CD4-positive, CD25-positive, alpha-beta regulatory T cell (primary cell): ENCODE data around the gene ATRX. TPM values are rescaled to one million over a fixed set of nuclear protein-coding genes. Genes with fewer than 3 reads are reported as not detected.
"Not testable (repeated sequence)": the region's sequence is repeated elsewhere in the genome, so short reads cannot be mapped to it uniquely, and the experiment has no call there.

Experiments
- ATAC-seq, 2 donors: fragments of 150-1000 bp; cut with Tn5 transposase; one replicate each; pipeline ENCODE4 v1.10.0; 2021; ENCODE audit warnings: low read depth in 2 of 2, moderate number of reproducible peaks in 2 of 2, moderate library complexity in 1 of 2
- DNase-seq, 3 donors: peaks; one replicate each; pipeline versions ENCODE4 v3.0.0 to v3.0.0-alpha.2; 2012 to 2022; ENCODE audit warnings: mixed read lengths in 1 of 3
- H3K27ac ChIP-seq: one replicate; pipeline ENCODE4 v1.7.0; 2013; ENCODE audit warnings: mild to moderate bottlenecking, low read length; ENCODE audit not compliant: insufficient read depth, poor library complexity, severe bottlenecking
- H3K27me3 ChIP-seq: one replicate; pipeline ENCODE4 v1.7.0; 2013; ENCODE audit warnings: low read length; ENCODE audit not compliant: control insufficient read depth, insufficient read depth
- H3K36me3 ChIP-seq: one replicate; pipeline ENCODE4 v1.7.0; 2013; ENCODE audit warnings: mild to moderate bottlenecking, low read length, moderate library complexity; ENCODE audit not compliant: control insufficient read depth, insufficient read depth
- H3K4me1 ChIP-seq: 2 replicates; pipeline ENCODE4 v1.7.0; 2013; ENCODE audit warnings: mild to moderate bottlenecking, low read length; ENCODE audit not compliant: insufficient read depth, control insufficient read depth, poor library complexity, severe bottlenecking
- H3K4me3 ChIP-seq: one replicate; pipeline ENCODE4 v1.7.0; 2013; ENCODE audit warnings: low read depth, mild to moderate bottlenecking, low read length, moderate library complexity
- H3K9me3 ChIP-seq, 2 experiments: 1 replicate in 1 of 2; 2 replicates in 1 of 2; pipeline ENCODE4 v1.7.0; 2013; ENCODE audit warnings: low read length in 2 of 2, mild to moderate bottlenecking in 1 of 2, moderate library complexity in 1 of 2; ENCODE audit not compliant: control insufficient read depth in 2 of 2
- H3K27ac Mint-ChIP-seq, 3 donors: one replicate each; pipeline ENCODE4 v1.8.0; 2020 to 2022; ENCODE audit warnings: mild to moderate bottlenecking in 3 of 3, mixed read lengths in 3 of 3, moderate library complexity in 2 of 3
- H3K27me3 Mint-ChIP-seq: one replicate; pipeline ENCODE4 v1.8.0; 2022; ENCODE audit warnings: mild to moderate bottlenecking, mixed read lengths
- H3K36me3 Mint-ChIP-seq: one replicate; pipeline ENCODE4 v1.8.0; 2020; ENCODE audit warnings: mixed read lengths
- H3K4me1 Mint-ChIP-seq, 4 donors: one replicate each; pipeline ENCODE4 v1.8.0; 2020 to 2022; ENCODE audit warnings: mixed read lengths in 4 of 4, mild to moderate bottlenecking in 1 of 4
- H3K4me3 Mint-ChIP-seq, 4 donors: one replicate each; pipeline ENCODE4 v1.8.0; 2020 to 2022; ENCODE audit warnings: mild to moderate bottlenecking in 4 of 4, mixed read lengths in 4 of 4, moderate library complexity in 3 of 4
- H3K9me3 Mint-ChIP-seq, 7 donors: one replicate each; pipeline ENCODE4 v1.8.0; 2020 to 2022; ENCODE audit warnings: mixed read lengths in 7 of 7, mild to moderate bottlenecking in 3 of 7, moderate library complexity in 2 of 7
- polyA plus RNA-seq, 4 donors: library from polyadenylated mRNA; unstranded; fragments of 300-500 nt; fragmentation: Illumina TruSeq; gene quantifications; one replicate each; pipeline ENCODE4 v1.2.3, GENCODE V29; 2021
- total RNA-seq: library from RNA; stranded (reverse); gene quantifications from one replicate; pipeline ENCODE4 v1.2.3, GENCODE V29; 2022

ATRX gene
- total and polyA plus RNA-seq, 5 donors from 2014 or later, result 35.2 to 175 (median 46.0) TPM

DNA sequence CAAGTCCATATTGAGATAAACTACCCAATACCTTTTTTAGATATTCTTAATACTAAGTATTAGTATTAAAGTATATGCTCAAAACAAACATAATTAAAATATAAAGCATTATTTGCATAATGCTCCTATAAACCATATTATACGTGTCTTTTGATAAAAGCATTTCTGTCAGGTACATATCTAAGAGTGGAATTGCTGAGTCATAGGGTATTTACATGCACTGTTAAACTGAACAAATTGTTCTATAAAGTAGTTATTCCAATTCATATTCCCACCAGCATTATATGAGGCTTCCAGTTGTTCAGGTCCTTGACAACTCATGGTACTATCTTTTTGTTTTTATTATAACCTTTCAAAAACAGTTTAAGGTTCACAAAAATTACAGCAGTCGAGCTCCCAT lies 224.6 kb downstream of the ATRX start:
- Histone ChIP-seq H3K36me3 (peaks cover 16% of the 10 kb centered on the region), H3K27me3 (no peaks in the 10 kb centered on the region), H3K9me3 (no peaks in the 10 kb centered on the region), H3K27ac (no peak overlapping the region), H3K4me1 (no peaks in the 10 kb centered on the region), H3K4me3 (no peak overlapping the region)
- Mint-ChIP-seq H3K9me3 (peaks cover 0 to 2% (median 0%) of the 10 kb centered on the region in 7 donors), H3K4me1 (peaks cover 0 to 10% (median 7%) of the 10 kb centered on the region in 4 donors), H3K4me3 (no peak overlapping the region), H3K27me3 (no peaks in the 10 kb centered on the region), H3K27ac (no peak overlapping the region), H3K36me3 (peaks cover 22% of the 10 kb centered on the region)
- DNase-seq, result no peak
- ATAC-seq, result no peak

DNA sequence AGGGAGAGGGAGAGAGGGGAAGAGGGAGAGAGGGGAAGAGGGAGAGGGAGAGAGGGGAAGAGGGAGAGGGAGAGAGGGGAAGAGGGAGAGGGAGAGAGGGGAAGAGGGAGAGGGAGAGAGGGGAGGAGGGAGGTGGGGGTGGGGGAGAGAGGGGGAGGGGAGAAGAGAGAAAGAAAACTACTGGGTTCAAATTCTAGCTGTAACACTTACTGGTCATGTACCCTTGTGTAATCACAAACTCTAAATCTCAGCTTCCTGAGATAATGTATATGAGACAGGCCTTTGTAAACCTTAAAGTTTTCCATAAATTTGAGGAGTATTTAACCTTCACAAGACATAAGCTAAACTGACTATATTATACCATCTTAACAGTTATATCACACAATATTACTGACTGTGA lies 229.7 kb downstream of the ATRX start:
- DNase-seq (no peak), ATAC-seq (no peak)
- Mint-ChIP-seq H3K27ac (no peak overlapping the region), H3K36me3 (peaks cover 30% of the 10 kb centered on the region), H3K4me3 (no peak overlapping the region), H3K27me3 (no peaks in the 10 kb centered on the region), H3K4me1 (peaks cover 0 to 5% (median 3%) of the 10 kb centered on the region in 4 donors), H3K9me3 (peaks cover 0 to 5% (median 0%) of the 10 kb centered on the region in 7 donors)
- Histone ChIP-seq H3K9me3 (no peaks in the 10 kb centered on the region), H3K4me3 (no peak overlapping the region), H3K27ac (no peak overlapping the region), H3K27me3 (no peaks in the 10 kb centered on the region), H3K4me1 (no peaks in the 10 kb centered on the region), H3K36me3 (peaks cover 10% of the 10 kb centered on the region)

DNA sequence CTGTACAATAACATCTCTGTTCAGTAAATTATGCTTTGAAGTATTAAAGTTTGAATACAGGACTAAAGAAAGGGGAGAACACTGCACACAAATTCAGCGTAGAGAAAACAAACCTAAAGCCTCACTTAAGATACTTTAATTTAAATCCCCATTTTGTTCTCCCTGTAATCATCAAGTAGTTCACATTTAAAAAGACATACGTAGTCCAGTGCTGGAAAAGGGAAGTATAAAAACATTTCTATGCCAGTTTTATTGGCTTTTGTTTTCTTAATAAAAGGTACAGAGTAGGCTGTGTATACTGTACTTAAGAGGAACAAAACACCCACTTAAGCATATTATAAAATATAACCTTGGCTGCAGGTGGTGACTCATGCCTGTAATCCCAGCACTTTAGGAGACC lies 237.3 kb downstream of the ATRX start:
- Histone ChIP-seq H3K27me3 (no peaks in the 10 kb centered on the region), H3K36me3 (peaks cover 9% of the 10 kb centered on the region), H3K4me3 (no peak overlapping the region), H3K9me3 (no peaks in the 10 kb centered on the region), H3K4me1 (no peaks in the 10 kb centered on the region), H3K27ac (no peak overlapping the region)
- peaks cover 0 to 8% (median 0%) of the 10 kb centered on the region in 4 donors for H3K4me1 Mint-ChIP-seq
- H3K27ac Mint-ChIP-seq, result no peak overlapping the region
- no peak for DNase-seq
- peaks cover 26% of the 10 kb centered on the region for H3K36me3 Mint-ChIP-seq
- no peak overlapping the region for H3K4me3 Mint-ChIP-seq
- peaks cover 0 to 9% (median 0%) of the 10 kb centered on the region in 7 donors for H3K9me3 Mint-ChIP-seq
- no peaks in the 10 kb centered on the region for H3K27me3 Mint-ChIP-seq
- no peak for ATAC-seq

DNA sequence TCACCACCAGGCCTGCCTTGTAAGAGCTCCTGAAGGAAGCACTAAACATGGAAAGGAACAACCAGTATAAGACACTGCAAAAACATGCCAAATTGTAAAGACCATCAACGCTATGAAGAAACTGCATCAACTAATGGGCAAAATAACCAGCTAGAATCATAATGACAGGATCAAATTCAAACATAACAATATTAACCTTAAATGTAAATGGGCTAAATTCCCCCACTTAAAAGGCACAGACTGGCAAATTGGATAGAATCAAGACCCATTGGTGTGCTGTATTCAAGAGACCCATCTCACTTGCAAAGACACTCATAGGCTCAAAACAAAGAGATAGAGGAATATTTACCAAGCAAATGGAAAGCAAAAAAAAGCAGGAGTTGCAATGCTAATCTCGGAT lies 246.2 kb downstream of the ATRX start:
- not testable (repeated sequence) for H3K4me3 Mint-ChIP-seq, H3K27me3 ChIP-seq, H3K4me3 ChIP-seq, ATAC-seq, H3K4me1 Mint-ChIP-seq, H3K9me3 ChIP-seq, H3K27ac ChIP-seq, H3K27me3 Mint-ChIP-seq, DNase-seq, H3K4me1 ChIP-seq
- peak overlapping the region in 1 of 3 donors; percentile 70 for H3K27ac Mint-ChIP-seq
- peaks cover 0 to 22% (median 9%) of the 10 kb centered on the region in 7 donors for H3K9me3 Mint-ChIP-seq
- H3K36me3 ChIP-seq, result peaks cover 16% of the 10 kb centered on the region
- H3K36me3 Mint-ChIP-seq, result peaks cover 44% of the 10 kb centered on the region

DNA sequence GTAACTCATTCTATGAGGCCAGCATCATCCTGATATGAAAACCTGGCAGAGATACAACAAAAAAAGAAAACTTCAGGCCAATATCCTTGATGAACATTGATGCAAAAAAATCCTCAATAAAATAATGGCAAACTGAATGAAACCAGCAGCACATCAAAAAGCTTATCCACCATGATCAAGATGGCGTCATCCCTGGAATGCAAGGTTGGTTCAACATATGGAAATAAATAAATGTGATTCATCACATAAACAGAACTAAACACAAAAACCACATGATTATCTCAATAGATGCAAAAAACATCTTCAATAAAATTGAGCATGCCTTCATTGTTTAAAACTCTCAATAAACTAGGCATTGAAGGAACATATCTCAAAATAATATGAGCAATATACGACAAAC lies 254.8 kb downstream of the ATRX start:
- H3K9me3 Mint-ChIP-seq, result peaks cover 0 to 19% (median 6%) of the 10 kb centered on the region in 7 donors
- not testable (repeated sequence) for H3K9me3 ChIP-seq, H3K27me3 ChIP-seq, H3K27ac ChIP-seq, H3K4me3 ChIP-seq, H3K36me3 ChIP-seq, H3K27me3 Mint-ChIP-seq, ATAC-seq, H3K4me1 ChIP-seq
- DNase-seq, result peak in 1 of 3 donors; percentile 9
- H3K27ac Mint-ChIP-seq, result peak overlapping the region in 1 of 3 donors; percentile 90
- peaks cover 27% of the 10 kb centered on the region for H3K36me3 Mint-ChIP-seq
- H3K4me1 Mint-ChIP-seq, result peaks cover 12 to 51% (median 38%) of the 10 kb centered on the region in 4 donors
- H3K4me3 Mint-ChIP-seq, result peak overlapping the region in 2 of 4 donors; percentile 24 to 26

DNA sequence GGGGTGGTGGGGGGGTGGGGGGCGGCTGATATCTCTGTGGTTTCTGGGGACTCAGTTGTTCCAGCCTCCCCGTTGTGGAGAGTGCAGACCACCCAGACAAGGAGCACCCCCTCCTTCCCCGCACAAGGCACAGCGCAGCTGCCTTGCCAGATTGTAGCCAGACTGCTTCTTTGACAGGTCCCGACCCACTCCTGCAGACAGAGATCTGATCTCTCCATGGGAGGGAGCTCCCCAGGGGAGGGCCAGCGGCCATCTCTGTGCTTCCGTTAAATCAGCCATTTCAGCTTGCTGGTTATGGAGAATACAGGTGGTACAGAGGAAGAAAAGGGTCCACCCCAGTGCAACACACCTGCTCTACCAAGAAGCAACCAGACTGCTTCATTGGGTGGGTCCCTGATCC lies 258.0 kb downstream of the ATRX start:
- H3K27ac Mint-ChIP-seq, result peak overlapping the region in 1 of 3 donors; percentile 28
- Histone ChIP-seq H3K36me3 (no peaks in the 10 kb centered on the region), H3K4me1 (no peaks in the 10 kb centered on the region), H3K27ac (no peak overlapping the region), H3K9me3 (peaks cover 0 to 4% of the 10 kb centered on the region in 2 experiments), H3K4me3 (peak overlapping the region; percentile 67), H3K27me3 (no peaks in the 10 kb centered on the region)
- peaks cover 22% of the 10 kb centered on the region for H3K36me3 Mint-ChIP-seq
- H3K4me1 Mint-ChIP-seq, result peaks cover 13 to 51% (median 34%) of the 10 kb centered on the region in 4 donors
- ATAC-seq, result no peak
- peak overlapping the region in 3 of 4 donors; percentile 75 to 84 (median 80) for H3K4me3 Mint-ChIP-seq
- no peak for DNase-seq
- H3K27me3 Mint-ChIP-seq, result no peaks in the 10 kb centered on the region
- H3K9me3 Mint-ChIP-seq, result peaks cover 0 to 19% (median 6%) of the 10 kb centered on the region in 7 donors

DNA sequence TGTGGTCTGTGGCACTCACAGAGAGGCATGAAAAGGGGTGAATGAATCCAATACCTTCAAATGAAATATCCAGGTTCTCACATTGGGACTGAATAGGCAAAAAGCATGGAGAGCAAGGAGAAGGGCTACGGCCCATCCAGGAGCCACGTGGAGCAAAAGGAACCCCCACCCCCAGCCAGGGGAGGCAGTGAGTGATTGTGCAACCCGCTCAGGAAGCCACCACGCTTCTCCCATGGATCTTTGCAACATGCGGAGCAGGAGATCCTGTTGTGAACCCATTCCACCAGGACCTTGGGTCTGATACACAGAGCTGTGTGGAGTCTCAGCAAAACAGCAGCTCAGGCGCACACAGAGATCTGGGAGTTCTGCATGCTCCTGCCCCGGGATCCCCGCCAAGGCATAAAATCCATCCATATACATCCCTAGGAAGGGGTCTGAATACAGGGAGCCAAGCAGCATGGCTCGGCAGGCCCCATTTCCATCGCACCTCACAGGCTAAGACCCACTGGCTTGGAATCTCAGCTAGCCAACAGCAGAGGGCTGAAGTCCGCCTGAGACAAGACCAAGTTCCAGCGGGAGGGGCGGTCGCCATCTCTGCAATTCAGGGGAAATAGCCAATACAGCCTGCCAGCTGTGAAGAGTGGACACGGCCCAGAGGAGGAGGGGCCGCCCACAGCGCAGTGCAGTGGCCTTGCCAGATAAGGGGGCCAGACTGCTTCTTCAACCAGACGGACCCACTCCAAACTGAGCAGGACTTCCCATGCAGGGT lies 258.6 kb downstream of the ATRX start:
- Histone ChIP-seq H3K36me3 (peaks cover 4% of the 10 kb centered on the region), H3K9me3 (peaks cover 0 to 4% of the 10 kb centered on the region in 2 experiments), H3K27ac (no peak overlapping the region), H3K4me1 (no peaks in the 10 kb centered on the region), H3K4me3 (no peak overlapping the region), H3K27me3 (no peaks in the 10 kb centered on the region)
- Mint-ChIP-seq H3K36me3 (peaks cover 18% of the 10 kb centered on the region), H3K27me3 (no peaks in the 10 kb centered on the region), H3K4me3 (peak overlapping the region in 1 of 4 donors; percentile 27), H3K9me3 (peaks cover 0 to 19% (median 5%) of the 10 kb centered on the region in 7 donors), H3K27ac (peak overlapping the region in 1 of 3 donors; percentile 91), H3K4me1 (peaks cover 14 to 48% (median 30%) of the 10 kb centered on the region in 4 donors)
- ATAC-seq, result no peak
- no peak for DNase-seq
